Measurements from ENCODE around the gene RCE1. TPM values are rescaled to one million over a fixed set of nuclear protein-coding genes. Genes with fewer than 3 reads are reported as not detected.

Gene RCE1
- total RNA-seq, 1 donor = 18.1 TPM

- no peaks in the 10 kb centered on the region for H3K36me3 ChIP-seq (ENCODE audit: insufficient read depth, low read length)
- H3K4me3 ChIP-seq (ENCODE audit: insufficient read depth, low read length) = no peak overlapping the region
- H3K27ac ChIP-seq (ENCODE audit: low read depth, low read length) = no peak overlapping the region
- H3K79me2 ChIP-seq (ENCODE audit: insufficient read depth, low read length) = no peaks in the 10 kb centered on the region
- no peak overlapping the region for H2AFZ ChIP-seq (ENCODE audit: low read length)
- H3K4me1 ChIP-seq (ENCODE audit: insufficient read depth, low read length) = peaks cover 17% of the 10 kb centered on the region
- DNase-seq (ENCODE audit: insufficient read length, low spot score, missing footprints) = no peak
- no peak overlapping the region for H3K4me2 ChIP-seq (ENCODE audit: insufficient read depth, low read length)
- H4K20me1 ChIP-seq (ENCODE audit: insufficient read depth, low read length) = peaks cover 6% of the 10 kb centered on the region
- no peak for TF ChIP-seq CTCF (IDR thresholded peaks at IDR 0.05; ENCODE audit: extremely low read depth, low read depth, low read length)
- no peaks in the 10 kb centered on the region for H3K27me3 ChIP-seq (ENCODE audit: insufficient read depth, low read length)
- no peaks in the 10 kb centered on the region for H3K9me3 ChIP-seq (ENCODE audit: low read depth, low read length)
Observed at GRCh38 chr11:66894141-66894540, 50.9 kb downstream of the RCE1 start.

Other genes with a start within 250 kb of the RCE1 start
- 22.4 and 25.3 TPM in 2 replicates for gene RBM14, start 226.8 kb upstream of the RCE1 start, total RNA-seq
- 80.4 and 84.0 TPM in 2 replicates for gene RBM4, start 204.7 kb upstream of the RCE1 start, total RNA-seq
- gene RBM4B, start 165.6 kb upstream of the RCE1 start, total RNA-seq = 19.2 and 21.8 TPM in 2 replicates
- gene SPTBN2, start 114.2 kb upstream of the RCE1 start, total RNA-seq = 0.88 and 2.2 TPM in 2 replicates
- gene LRFN4, start 13.6 kb downstream of the RCE1 start, total RNA-seq = 15.9 and 16.3 TPM in 2 replicates
- 48.5 and 50.1 TPM in 2 replicates for gene PC, start 114.9 kb downstream of the RCE1 start, total RNA-seq
- not detected in 2 replicates for gene C11orf86, start 131.9 kb downstream of the RCE1 start, total RNA-seq
- gene SYT12, start 179.7 kb downstream of the RCE1 start, total RNA-seq = 4.0 and 4.1 TPM in 2 replicates
- 26.8 and 27.5 TPM in 2 replicates for gene RHOD, start 213.4 kb downstream of the RCE1 start, total RNA-seq